A549 (cell line): Measurements from ENCODE around the gene ZNF740.

Experiments
- CTCF ChIP-seq: fragments of >200 bp; sonication (Bioruptor Twin); formaldehyde crosslinking; IDR thresholded peaks from 3 replicates; pipeline ENCODE4 v1.5.1; 2016
- GATA3 ChIP-seq: IDR thresholded peaks from 2 replicates; pipeline ENCODE4 v1.6.1; 2012; ENCODE audit warnings: borderline replicate concordance
- POLR2A ChIP-seq: IDR thresholded peaks from 2 replicates; pipeline ENCODE4 v1.6.1; 2012; ENCODE audit warnings: mild to moderate bottlenecking, low read length

DNA sequence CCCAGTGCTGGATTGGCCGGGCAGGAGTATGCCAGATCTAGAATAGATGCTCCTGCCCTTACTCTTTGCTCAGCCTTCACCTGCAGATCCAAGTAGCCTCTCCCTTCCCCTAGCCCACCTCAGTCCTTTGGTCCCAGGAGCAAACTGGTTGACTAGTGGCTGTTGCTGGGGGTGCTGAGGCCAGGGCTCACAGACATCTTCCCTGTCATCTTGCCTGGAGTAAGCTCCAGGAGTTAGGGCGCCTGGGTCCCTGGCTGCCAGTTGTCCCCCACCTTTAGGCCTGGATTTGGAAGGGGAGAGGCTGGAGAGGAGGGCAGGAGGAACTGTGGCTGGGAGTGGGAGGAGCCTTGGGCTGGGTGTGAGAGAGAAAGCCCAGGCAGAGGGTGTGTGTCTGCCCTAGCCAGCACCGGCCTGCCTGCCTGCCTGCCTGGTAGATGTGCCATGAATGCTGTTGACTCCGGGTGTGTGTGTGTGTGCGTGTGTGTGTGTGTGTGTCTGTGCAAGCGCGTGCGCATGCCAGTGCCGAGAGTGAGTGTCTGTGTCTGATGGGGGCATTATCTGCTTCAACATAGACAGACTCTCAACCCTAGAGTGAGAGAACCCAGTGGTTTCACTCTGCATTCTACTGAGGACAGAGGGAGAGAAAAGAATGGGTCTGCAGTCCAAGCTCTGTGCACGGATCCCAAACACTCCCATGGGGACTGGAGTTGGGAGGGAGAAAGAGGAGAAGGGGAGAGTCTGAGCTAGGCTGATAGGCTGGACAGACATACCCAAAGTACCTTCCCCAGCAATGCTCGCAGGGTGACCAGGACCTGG, 52.3 kb downstream of the ZNF740 start:
- TF ChIP-seq CTCF (no peak), POLR2A (no peak), GATA3 (no peak)
